ENCODE data around the gene MALT1. TPM values are rescaled to one million over a fixed set of nuclear protein-coding genes. Genes with fewer than 3 reads are reported as not detected.

The MALT1 gene
- total and polyA plus RNA-seq, 2 experiments from 2014 or later, result 5.2 to 18.8 TPM

DNA sequence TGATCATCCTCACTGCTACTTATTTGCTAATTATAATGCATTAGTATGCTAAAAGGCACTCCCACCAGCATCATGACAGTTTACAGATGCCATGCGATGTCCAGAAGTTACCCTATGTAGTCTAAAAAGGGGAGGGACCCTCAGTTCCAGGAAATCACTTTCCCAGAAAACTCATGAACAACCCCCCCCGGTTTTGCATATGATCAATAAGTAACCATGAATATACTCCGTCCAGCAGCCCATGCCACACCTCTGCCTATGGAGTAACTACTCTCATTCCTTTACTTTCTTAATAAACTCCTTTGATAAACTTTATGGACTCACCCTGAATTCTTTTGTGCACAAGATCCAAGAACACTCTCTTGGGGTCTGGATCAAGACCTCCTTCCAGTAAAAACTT, 86.8 kb downstream of the MALT1 start:
- Mint-ChIP-seq H3K4me3 (no peak overlapping the region), H3K27me3 (ENCODE audit: insufficient read depth, low read depth, poor library complexity) (no peaks in the 10 kb centered on the region), H3K9me3 (no peaks in the 10 kb centered on the region), H3K36me3 (ENCODE audit: low read depth) (no peaks in the 10 kb centered on the region; the same call in 2 of the 3 replicates), H3K4me1 (peaks cover 15% of the 10 kb centered on the region), H3K27ac (no peak overlapping the region)
- no peaks in the 10 kb centered on the region for H3K27me3 ChIP-seq (ENCODE audit: insufficient read depth)
- no peaks in the 10 kb centered on the region for H3K36me3 ChIP-seq (ENCODE audit: insufficient read depth)
- H4K20me1 ChIP-seq (replicated peaks; ENCODE audit: insufficient read depth), result no peaks in the 10 kb centered on the region
- no peak overlapping the region for H3K4me3 ChIP-seq
- H3K4me1 ChIP-seq (ENCODE audit: insufficient read depth), result no peaks in the 10 kb centered on the region; the same call in 1 of the 2 replicates
- H3F3A ChIP-seq (replicated peaks; ENCODE audit: low read depth), result no peaks in the 10 kb centered on the region
- ATAC-seq (no peak), DNase-seq (ENCODE audit: low spot score) (no peak)
- H2AFZ ChIP-seq, result no peak overlapping the region
- no peak for TF ChIP-seq ZNF114 (CRISPR knock-in tag; IDR thresholded peaks at IDR 0.05)
- TF ChIP-seq EZH2 (IDR thresholded peaks at IDR 0.05; ENCODE audit: low read depth, unreplicated experiment), result no peak
- TF ChIP-seq CTCF (conservative IDR thresholded peaks at IDR 0.05; ENCODE audit: low read depth in 2 of 2), result no peak
- TF ChIP-seq STAT1 (IDR thresholded peaks at IDR 0.05; ENCODE audit: unreplicated experiment), result no peak
- TF ChIP-seq NANOG (IDR thresholded peaks at IDR 0.05; ENCODE audit: borderline replicate concordance), result no peak
- no peak for TF ChIP-seq CREB1 (CRISPR knock-in tag; IDR thresholded peaks at IDR 0.05; ENCODE audit: low read depth)
- TF ChIP-seq, protein P1, sequence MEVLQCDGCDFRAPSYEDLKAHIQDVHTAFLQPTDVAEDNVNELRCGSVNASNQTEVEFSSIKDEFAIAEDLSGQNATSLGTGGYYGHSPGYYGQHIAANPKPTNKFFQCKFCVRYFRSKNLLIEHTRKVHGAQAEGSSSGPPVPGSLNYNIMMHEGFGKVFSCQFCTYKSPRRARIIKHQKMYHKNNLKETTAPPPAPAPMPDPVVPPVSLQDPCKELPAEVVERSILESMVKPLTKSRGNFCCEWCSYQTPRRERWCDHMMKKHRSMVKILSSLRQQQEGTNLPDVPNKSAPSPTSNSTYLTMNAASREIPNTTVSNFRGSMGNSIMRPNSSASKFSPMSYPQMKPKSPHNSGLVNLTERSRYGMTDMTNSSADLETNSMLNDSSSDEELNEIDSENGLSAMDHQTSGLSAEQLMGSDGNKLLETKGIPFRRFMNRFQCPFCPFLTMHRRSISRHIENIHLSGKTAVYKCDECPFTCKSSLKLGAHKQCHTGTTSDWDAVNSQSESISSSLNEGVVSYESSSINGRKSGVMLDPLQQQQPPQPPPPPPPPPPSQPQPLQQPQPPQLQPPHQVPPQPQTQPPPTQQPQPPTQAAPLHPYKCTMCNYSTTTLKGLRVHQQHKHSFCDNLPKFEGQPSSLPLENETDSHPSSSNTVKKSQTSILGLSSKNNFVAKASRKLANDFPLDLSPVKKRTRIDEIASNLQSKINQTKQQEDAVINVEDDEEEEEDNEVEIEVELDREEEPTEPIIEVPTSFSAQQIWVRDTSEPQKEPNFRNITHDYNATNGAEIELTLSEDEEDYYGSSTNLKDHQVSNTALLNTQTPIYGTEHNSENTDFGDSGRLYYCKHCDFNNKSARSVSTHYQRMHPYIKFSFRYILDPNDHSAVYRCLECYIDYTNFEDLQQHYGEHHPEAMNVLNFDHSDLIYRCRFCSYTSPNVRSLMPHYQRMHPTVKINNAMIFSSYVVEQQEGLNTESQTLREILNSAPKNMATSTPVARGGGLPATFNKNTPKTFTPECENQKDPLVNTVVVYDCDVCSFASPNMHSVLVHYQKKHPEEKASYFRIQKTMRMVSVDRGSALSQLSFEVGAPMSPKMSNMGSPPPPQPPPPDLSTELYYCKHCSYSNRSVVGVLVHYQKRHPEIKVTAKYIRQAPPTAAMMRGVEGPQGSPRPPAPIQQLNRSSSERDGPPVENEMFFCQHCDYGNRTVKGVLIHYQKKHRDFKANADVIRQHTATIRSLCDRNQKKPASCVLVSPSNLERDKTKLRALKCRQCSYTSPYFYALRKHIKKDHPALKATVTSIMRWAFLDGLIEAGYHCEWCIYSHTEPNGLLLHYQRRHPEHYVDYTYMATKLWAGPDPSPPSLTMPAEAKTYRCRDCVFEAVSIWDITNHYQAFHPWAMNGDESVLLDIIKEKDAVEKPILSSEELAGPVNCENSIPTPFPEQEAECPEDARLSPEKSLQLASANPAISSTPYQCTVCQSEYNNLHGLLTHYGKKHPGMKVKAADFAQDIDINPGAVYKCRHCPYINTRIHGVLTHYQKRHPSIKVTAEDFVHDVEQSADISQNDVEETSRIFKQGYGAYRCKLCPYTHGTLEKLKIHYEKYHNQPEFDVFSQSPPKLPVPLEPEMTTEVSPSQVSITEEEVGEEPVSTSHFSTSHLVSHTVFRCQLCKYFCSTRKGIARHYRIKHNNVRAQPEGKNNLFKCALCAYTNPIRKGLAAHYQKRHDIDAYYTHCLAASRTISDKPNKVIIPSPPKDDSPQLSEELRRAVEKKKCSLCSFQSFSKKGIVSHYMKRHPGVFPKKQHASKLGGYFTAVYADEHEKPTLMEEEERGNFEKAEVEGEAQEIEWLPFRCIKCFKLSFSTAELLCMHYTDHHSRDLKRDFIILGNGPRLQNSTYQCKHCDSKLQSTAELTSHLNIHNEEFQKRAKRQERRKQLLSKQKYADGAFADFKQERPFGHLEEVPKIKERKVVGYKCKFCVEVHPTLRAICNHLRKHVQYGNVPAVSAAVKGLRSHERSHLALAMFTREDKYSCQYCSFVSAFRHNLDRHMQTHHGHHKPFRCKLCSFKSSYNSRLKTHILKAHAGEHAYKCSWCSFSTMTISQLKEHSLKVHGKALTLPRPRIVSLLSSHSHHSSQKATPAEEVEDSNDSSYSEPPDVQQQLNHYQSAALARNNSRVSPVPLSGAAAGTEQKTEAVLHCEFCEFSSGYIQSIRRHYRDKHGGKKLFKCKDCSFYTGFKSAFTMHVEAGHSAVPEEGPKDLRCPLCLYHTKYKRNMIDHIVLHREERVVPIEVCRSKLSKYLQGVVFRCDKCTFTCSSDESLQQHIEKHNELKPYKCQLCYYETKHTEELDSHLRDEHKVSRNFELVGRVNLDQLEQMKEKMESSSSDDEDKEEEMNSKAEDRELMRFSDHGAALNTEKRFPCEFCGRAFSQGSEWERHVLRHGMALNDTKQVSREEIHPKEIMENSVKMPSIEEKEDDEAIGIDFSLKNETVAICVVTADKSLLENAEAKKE (CRISPR knock-in tag; IDR thresholded peaks at IDR 0.05), result no peak
- TF ChIP-seq, protein P2, sequence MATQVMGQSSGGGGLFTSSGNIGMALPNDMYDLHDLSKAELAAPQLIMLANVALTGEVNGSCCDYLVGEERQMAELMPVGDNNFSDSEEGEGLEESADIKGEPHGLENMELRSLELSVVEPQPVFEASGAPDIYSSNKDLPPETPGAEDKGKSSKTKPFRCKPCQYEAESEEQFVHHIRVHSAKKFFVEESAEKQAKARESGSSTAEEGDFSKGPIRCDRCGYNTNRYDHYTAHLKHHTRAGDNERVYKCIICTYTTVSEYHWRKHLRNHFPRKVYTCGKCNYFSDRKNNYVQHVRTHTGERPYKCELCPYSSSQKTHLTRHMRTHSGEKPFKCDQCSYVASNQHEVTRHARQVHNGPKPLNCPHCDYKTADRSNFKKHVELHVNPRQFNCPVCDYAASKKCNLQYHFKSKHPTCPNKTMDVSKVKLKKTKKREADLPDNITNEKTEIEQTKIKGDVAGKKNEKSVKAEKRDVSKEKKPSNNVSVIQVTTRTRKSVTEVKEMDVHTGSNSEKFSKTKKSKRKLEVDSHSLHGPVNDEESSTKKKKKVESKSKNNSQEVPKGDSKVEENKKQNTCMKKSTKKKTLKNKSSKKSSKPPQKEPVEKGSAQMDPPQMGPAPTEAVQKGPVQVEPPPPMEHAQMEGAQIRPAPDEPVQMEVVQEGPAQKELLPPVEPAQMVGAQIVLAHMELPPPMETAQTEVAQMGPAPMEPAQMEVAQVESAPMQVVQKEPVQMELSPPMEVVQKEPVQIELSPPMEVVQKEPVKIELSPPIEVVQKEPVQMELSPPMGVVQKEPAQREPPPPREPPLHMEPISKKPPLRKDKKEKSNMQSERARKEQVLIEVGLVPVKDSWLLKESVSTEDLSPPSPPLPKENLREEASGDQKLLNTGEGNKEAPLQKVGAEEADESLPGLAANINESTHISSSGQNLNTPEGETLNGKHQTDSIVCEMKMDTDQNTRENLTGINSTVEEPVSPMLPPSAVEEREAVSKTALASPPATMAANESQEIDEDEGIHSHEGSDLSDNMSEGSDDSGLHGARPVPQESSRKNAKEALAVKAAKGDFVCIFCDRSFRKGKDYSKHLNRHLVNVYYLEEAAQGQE (IDR thresholded peaks at IDR 0.05; ENCODE audit: unreplicated experiment), result no peak
- no peak overlapping the region for H3K4me2 ChIP-seq
- H3K79me2 ChIP-seq (replicated peaks; ENCODE audit: insufficient read depth), result no peaks in the 10 kb centered on the region
- 0 out of 2 replicates have a peak, but pooled peaks cover 8% of the 10 kb centered on the region for H3K9me2 ChIP-seq (ENCODE audit: insufficient read depth)
- H3K27ac ChIP-seq (ENCODE audit: low read depth), result no peak overlapping the region
